Fibroblast of skin of abdomen (primary cell): Measurements from ENCODE around the gene NPM3.

ENCODE experiments used
- DNase-seq: peaks from one replicate; pipeline ENCODE4 v3.0.0-alpha.2; 2013

NPM3 gene

GRCh38 chr10:101773923-101774588 is 9.2 kb downstream of the NPM3 start:
- DNase-seq: no peak

GRCh38 chr10:101772895-101773761 is 10.1 kb downstream of the NPM3 start:
- DNase-seq: no peak

GRCh38 chr10:101772017-101772894 is 11.0 kb downstream of the NPM3 start:
- no peak for DNase-seq

DNA sequence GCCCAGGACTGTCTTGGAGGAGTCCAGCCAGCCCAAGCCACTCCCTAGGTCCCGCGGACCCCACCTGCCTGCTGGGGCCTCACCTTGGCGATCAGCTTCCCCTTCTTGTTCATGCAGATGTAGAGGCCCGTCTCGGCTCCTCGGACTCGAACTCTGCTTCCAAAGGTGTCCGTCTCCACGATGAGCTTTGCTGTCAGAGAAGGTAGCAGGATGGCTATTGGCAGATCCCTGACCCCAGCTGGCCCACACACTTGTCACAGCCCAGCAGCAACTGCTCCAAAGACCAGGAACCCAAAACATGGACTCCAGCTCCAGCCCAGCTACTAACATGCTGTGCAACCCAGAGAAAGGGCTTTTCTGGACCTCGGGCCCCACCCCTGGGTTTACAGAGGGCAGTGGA is 11.9 kb downstream of the NPM3 start:
- no peak for DNase-seq

- DNase-seq: no peak
Measured at GRCh38 chr10:101770331-101771215, 12.7 kb downstream of the NPM3 start.

DNA sequence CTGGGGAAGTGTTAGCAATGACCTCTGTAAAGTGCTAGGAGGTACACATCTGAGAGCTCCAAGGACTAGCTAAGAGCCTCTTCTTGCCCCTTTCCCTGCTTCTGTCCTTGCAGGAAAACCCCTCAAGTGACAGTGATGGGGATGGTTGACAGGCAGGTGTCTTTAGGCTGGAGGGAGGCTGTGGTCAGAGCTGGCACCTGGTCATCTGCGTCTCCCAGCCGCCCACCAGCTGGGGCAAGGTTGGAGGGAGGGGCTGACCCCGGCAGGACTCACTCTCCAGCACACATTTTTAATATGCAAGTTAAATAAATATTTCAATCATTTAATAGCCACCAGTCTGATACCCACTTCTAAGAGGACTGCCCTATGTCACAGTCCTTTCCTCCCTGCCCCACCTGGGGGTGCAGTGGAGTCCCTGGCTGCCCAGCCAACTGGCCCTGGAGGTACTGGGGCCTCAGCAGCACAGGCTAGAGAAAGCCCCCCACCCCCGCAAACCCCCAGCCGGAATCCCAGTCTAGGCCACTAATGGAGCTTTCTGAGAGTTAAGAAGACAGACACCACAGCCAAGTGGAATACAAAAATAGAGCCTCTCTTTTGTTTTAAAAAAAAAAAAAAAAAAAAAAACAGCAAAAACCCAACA is 13.6 kb downstream of the NPM3 start:
- DNase-seq: no peak

DNA sequence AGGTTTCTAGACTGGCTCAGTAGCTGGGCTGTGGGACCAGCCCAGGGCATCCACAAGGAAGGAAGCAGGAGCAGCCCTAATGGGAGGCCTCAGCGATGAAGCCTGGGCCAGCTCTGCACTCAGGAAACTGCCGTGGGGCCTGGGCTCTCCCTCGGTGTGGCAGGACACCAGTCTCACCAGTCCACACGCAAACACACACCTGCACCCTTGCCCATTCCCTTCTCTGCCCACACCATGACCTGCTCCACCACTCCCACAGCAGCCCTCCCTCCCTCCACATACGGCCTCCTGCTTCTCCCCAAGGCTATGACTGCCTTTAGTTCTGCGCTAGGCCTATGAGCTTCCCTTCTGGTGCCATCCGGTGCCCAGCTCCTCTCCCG is 14.5 kb downstream of the NPM3 start:
- no peak for DNase-seq

GRCh38 chr10:101767966-101768790 is 15.1 kb downstream of the NPM3 start:
- no peak for DNase-seq

DNA sequence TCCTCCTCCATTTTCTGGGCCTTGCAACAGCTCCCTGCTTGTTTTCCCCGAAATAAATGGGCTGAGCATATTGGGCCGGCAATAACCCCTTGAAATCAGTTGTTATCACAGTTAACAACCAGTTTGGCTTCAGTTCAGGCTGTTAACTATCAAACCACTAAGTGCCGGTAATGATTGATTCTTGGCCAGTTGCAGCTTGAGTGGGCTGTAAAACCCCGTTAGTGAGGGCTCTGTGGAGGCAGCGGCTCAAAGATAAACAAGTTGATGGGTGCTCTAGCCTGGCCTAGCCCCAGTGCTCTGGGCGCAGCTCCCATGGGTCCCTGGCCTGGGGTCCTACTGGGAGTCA is 15.7 kb downstream of the NPM3 start:
- no peak for DNase-seq

- no peak for DNase-seq
Measured at GRCh38 chr10:101766753-101767599, 16.3 kb downstream of the NPM3 start.

- no peak for DNase-seq
Measured at GRCh38 chr10:101766306-101766705, 16.9 kb downstream of the NPM3 start.

GRCh38 chr10:101763141-101763846 is 20.0 kb downstream of the NPM3 start:
- DNase-seq: no peak

- no peak for DNase-seq
Measured at GRCh38 chr10:101762736-101763135, 20.5 kb downstream of the NPM3 start.

GRCh38 chr10:101761226-101761625 is 22.0 kb downstream of the NPM3 start:
- no peak for DNase-seq

DNA sequence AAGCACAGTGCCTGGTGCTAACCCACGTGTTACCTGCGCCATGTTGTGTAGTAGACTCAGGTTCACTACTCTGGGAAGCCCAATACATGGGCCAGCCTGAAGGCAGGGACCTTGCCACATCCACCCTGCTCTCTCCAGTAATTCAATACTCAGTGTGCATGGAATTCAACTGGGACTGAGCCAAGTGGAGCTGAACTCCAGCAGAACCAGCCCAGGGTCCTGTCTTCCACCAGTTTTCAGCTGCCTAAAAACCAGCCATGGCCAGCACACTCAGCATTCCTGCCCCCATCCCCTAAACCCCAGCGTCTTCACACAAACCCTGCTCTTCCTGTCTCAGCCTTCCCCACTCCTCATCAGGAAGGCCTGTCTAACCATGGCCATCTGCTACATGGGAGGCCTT is 22.7 kb downstream of the NPM3 start:
- no peak for DNase-seq

DNA sequence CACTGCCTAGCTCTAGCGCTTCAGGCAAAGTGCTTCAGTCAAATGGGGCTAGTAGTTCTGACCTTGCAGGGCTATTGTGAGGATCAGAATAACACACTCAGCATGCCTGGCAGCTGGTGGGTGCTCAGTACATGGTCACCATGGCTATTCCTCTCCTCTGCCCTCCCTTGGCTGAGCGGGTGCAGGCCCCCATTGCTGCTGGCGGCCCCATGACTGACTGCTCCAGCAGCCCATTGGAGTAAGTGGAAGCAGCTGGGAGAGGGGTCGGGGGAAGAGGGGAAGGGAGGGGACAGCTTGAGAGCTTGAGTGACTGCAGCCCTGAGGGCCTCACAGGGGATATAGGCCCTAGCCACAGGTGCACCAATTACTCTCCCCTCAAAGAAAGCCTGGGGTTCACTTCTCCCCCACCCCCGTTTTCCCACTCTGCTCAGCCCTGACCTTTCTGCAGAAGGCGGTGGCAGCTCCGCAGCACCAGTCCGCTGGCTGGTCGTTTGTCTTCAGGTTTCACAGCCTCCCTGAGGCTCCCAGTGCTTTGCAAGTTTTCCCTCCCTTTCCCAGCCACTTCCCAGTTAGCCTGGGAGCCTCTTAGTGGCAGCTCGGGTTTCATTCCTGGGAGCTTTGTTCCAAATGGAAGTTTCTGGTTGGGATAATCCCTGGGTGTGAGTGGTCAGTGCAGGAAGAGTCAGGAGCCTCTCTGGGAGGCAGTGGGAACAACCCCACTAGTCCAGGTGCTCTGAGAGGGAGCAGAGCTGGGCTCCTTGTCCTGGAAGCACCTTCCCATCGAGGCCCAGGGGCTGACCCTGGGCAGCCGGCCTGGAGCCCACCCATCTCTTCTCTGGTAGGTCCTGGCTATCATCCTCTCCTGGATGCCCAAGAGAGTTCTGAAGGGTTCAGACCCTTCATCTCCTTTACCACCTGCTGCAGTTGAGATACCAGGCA is 23.7 kb downstream of the NPM3 start:
- no peak for DNase-seq

DNA sequence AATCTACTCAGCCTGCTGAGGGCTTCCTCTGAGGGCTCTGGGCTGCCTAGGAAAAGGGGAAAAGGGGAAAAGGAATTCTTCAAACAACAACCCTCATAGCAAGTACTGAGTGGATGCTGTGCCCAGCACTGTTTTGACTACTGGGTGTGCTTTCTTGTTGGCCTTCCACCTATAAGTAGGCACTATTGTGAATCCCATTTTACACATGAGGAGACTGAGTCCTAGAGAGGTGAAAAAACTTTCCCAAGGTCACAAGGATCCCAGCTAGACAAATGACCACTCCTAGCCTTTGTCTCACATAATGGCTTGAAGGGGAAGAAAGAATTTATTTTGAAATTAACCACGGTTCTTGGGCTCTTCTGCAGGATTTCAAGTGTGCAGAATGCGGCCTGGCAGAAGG is 24.4 kb downstream of the NPM3 start:
- no peak for DNase-seq

DNA sequence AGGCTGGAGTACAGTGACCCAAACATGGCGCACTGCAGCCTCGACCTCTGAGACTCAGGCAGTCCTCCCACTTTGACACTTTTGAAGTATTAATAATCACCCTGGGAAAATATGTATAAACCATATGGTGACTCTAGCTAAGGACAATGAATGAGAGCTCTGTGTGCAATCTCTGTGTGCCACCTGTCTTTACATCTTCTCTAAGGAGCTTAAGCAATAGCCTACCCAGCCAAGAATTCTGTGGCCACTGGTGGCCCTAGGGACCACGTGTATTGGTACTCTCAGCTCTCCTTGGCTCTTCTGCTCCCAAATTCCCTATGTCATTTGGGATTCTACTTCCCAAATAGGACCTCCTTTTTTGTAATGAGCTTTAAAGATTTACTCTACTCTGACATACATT is 31.0 kb downstream of the NPM3 start:
- no peak for DNase-seq
